Subcutaneous abdominal adipose tissue (tissue), 5 donors: ENCODE data around the gene NR6A1.
"Not testable (repeated sequence)": the region's sequence is repeated elsewhere in the genome, so short reads cannot be mapped to it uniquely, and the experiment has no call there.

ENCODE experiments used
- H3K27ac ChIP-seq: one replicate; pipeline ENCODE4 v1.7.0; 2013; ENCODE audit warnings: low read depth, mild to moderate bottlenecking, inconsistent platforms, low read length, moderate library complexity
- H3K27me3 ChIP-seq, 5 donors: one replicate each; pipeline ENCODE4 v1.7.0; 2013; ENCODE audit warnings: low read length in 5 of 5, inconsistent platforms in 1 of 5; ENCODE audit not compliant: control insufficient read depth in 5 of 5, insufficient read depth in 4 of 5
- H3K36me3 ChIP-seq, 5 donors: one replicate each; pipeline ENCODE4 v1.7.0; 2013; ENCODE audit warnings: low read length in 5 of 5; ENCODE audit not compliant: control insufficient read depth in 5 of 5, insufficient read depth in 5 of 5
- H3K4me1 ChIP-seq, 5 donors: one replicate each; pipeline ENCODE4 v1.7.0; 2013; ENCODE audit warnings: low read length in 5 of 5, mild to moderate bottlenecking in 3 of 5, moderate library complexity in 1 of 5; ENCODE audit not compliant: control insufficient read depth in 5 of 5, insufficient read depth in 5 of 5
- H3K4me3 ChIP-seq, 5 donors: one replicate each; pipeline ENCODE4 v1.7.0; 2013; ENCODE audit warnings: low read length in 5 of 5, low read depth in 1 of 5
- H3K9ac ChIP-seq, 5 donors: one replicate each; pipeline ENCODE4 v1.7.0; 2013; ENCODE audit warnings: low read length in 5 of 5, mild to moderate bottlenecking in 4 of 5, moderate library complexity in 3 of 5
- H3K9me3 ChIP-seq, 5 donors: one replicate each; pipeline ENCODE4 v1.7.0; 2013; ENCODE audit warnings: low read length in 5 of 5; ENCODE audit not compliant: control insufficient read depth in 5 of 5
- donor health status: healthy.
- donor health status: healthy.
- donor health status: healthy.
- donor health status: healthy.
- donor health status: healthy.

NR6A1 gene

DNA sequence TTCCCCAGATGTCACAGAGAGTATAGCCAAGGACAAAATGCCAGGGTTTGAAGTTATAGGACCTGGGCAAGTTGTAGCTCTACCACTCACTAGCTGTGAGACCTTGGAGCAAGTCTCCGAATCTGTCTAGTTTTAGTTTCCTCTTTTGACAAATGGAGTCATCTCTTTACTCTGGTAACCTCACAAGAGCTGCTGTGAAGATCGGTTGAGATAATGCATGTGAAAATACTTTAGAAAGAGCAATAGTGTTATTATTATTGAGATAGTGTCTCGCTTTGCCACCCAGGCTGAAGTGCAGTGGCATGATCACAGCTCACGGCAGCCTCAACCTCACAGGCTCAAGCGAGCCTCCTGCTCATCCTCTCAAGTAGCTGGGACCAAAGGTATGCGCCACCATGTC lies 146.0 kb downstream of the NR6A1 start:
- Histone ChIP-seq H3K4me1 (peaks cover 0 to 4% (median 0%) of the 10 kb centered on the region in 5 donors), H3K9me3 (no peaks in the 10 kb centered on the region), H3K9ac (no peak overlapping the region), H3K27me3 (no peaks in the 10 kb centered on the region), H3K27ac (no peak overlapping the region), H3K4me3 (no peak overlapping the region), H3K36me3 (no peaks in the 10 kb centered on the region)

- H3K4me1 ChIP-seq: peaks cover 0 to 4% (median 0%) of the 10 kb centered on the region in 5 donors
- H3K36me3 ChIP-seq: no peaks in the 10 kb centered on the region
- no peak overlapping the region for H3K27ac ChIP-seq
- H3K4me3 ChIP-seq: no peak overlapping the region
- no peak overlapping the region for H3K9ac ChIP-seq
- H3K9me3 ChIP-seq: no peaks in the 10 kb centered on the region
- no peaks in the 10 kb centered on the region for H3K27me3 ChIP-seq
Observed at GRCh38 chr9:124624735-124624992, 146.4 kb downstream of the NR6A1 start.

DNA sequence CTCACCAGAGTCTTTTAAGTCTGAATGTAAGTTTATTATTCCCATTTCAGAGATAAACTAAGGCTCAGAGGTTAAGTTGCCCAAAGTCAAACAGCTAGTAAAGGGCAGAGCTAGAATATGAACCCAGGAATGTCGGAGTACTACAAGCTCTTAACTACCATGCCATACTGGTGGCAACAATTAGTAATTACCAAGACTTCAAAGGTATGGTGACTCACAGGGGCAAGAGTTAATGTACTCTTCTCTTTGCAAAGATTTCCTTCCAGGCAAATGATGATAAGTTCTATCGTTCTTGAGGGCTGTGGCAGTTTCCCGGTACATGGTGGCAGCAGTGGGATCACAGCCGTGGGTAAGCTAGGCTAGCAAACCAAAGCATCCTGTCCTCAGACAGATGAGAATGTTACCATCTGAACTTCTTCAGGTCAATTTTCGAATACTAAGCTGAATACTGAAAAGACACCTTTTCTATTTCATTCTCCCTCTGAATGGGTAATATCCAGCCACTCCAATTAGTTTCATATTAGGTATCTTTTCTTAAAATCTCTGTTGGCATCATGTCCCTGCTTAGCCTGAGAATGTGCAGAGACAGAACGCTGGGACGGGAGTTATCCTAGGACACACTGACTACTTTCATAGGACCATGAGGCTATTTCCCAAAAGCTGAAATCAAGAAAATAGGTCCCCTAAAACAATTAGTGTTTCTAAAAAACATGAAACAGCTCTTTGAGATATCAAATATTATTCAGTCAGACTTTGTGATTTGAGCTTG lies 147.0 kb downstream of the NR6A1 start:
- Histone ChIP-seq H3K9me3 (no peaks in the 10 kb centered on the region), H3K4me1 (peaks cover 0 to 4% (median 0%) of the 10 kb centered on the region in 5 donors), H3K27me3 (no peaks in the 10 kb centered on the region), H3K9ac (no peak overlapping the region), H3K27ac (no peak overlapping the region), H3K36me3 (no peaks in the 10 kb centered on the region), H3K4me3 (no peak overlapping the region)

DNA sequence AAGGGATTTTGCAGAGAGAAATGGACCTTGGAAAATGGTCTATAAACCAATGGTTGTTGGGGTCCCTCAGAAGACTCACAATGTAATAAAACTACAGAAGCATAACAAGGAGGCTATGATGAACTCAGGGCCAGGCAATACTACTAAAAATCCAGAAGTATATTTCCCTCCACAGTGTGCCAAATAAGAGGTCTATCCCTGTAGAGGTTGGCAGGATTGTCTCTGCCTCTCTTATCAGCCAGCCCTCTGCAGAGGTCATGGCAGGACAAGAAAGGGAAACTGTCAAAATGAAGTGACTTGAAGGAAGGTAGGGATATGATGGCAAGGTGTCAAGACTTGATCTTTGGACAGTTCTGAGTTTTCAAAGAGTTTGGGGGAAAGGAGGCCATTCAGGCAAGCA lies 148.2 kb downstream of the NR6A1 start:
- Histone ChIP-seq H3K9me3 (no peaks in the 10 kb centered on the region), H3K4me1 (peaks cover 0 to 4% (median 0%) of the 10 kb centered on the region in 5 donors), H3K36me3 (no peaks in the 10 kb centered on the region), H3K27ac (no peak overlapping the region), H3K9ac (no peak overlapping the region), H3K4me3 (no peak overlapping the region), H3K27me3 (no peaks in the 10 kb centered on the region)

DNA sequence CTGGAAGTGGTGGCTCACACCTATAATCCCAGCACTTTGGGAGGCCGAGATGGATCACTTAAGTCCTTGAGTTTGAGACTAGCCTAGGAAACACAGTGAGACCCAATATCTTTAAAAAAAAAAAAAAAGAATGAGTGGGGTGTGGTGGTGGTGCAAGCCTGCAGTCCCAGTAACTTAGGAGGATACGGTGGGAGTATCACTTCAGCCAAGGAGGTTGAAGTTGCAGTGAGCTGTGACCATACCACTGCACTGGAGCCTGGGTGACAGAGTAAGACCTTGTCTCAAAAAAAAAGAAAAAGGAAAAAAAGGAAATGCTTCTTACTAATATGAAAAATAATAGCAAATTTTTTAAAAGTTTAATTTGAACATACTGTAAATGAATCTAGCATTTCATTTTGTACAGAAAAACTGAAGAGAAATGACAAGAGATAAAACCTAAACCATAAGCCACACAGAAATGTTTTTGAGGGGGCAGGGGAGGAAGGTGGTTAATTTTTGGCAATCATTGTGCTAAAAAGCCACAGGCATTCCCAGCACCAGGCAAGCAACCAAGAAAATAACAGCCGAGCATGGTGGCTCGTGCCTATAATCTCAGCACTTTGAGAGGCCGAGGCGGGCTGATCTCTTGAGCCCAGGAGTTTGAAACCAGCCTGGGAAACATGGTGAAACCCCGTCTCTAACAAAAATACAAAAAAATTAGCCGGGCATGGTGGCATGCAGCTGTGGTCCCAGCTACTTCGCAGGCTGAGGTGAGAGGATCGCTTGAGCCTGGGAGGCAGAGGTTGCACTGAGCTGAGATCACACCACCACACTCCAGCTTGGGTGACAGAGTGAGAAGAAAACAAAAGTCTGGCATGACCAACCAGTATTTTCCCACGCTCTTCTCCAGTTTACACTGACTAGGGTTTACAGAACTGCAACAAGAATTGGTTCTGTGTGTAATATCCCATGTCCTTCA lies 149.5 kb downstream of the NR6A1 start:
- Histone ChIP-seq H3K4me1 (peaks cover 0 to 4% (median 0%) of the 10 kb centered on the region in 5 donors), H3K9ac (peak overlapping the region in 1 of 5 donors; percentile 6), H3K9me3 (no peaks in the 10 kb centered on the region), H3K36me3 (no peaks in the 10 kb centered on the region), H3K4me3 (no peak overlapping the region), H3K27me3 (no peaks in the 10 kb centered on the region), H3K27ac (no peak overlapping the region)

GRCh38 chr9:124618476-124618875 lies 152.6 kb downstream of the NR6A1 start:
- no peaks in the 10 kb centered on the region for H3K9me3 ChIP-seq
- H3K9ac ChIP-seq: no peak overlapping the region
- peaks cover 0 to 5% (median 0%) of the 10 kb centered on the region in 5 donors for H3K4me1 ChIP-seq
- no peak overlapping the region for H3K27ac ChIP-seq
- no peaks in the 10 kb centered on the region for H3K27me3 ChIP-seq
- H3K36me3 ChIP-seq: no peaks in the 10 kb centered on the region
- no peak overlapping the region for H3K4me3 ChIP-seq

- H3K36me3 ChIP-seq: no peaks in the 10 kb centered on the region
- H3K27me3 ChIP-seq: no peaks in the 10 kb centered on the region
- H3K4me3 ChIP-seq: no peak overlapping the region
- no peaks in the 10 kb centered on the region for H3K9me3 ChIP-seq
- H3K4me1 ChIP-seq: peaks cover 0 to 5% (median 0%) of the 10 kb centered on the region in 5 donors
- no peak overlapping the region for H3K27ac ChIP-seq
- H3K9ac ChIP-seq: no peak overlapping the region
Observed at GRCh38 chr9:124617477-124618141, 153.5 kb downstream of the NR6A1 start.

DNA sequence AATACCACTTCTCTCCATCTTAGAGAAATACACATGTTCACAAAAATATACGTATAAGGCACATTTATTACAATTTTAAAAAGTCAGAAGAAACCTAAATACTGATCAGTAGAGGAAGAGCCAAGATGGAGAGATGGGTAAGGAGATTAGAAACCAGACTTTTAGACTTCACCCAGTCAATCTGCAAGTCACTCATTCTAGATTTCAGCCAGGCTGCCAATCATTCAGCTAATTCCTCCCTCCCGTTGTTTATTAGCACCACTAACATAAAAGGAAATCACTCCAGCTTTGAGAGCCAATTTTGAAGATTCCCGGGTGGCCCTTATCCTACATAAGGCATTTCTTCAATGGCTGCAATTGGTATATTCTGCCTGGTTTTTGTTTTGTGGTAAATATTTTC lies 154.2 kb downstream of the NR6A1 start:
- Histone ChIP-seq H3K9ac (no peak overlapping the region), H3K4me1 (peaks cover 0 to 5% (median 0%) of the 10 kb centered on the region in 5 donors), H3K36me3 (no peaks in the 10 kb centered on the region), H3K4me3 (no peak overlapping the region), H3K27me3 (no peaks in the 10 kb centered on the region), H3K27ac (no peak overlapping the region), H3K9me3 (no peaks in the 10 kb centered on the region)

- H3K4me1 ChIP-seq, H3K36me3 ChIP-seq, H3K9me3 ChIP-seq, H3K4me3 ChIP-seq, H3K27ac ChIP-seq, H3K9ac ChIP-seq, H3K27me3 ChIP-seq: not testable (repeated sequence)
Observed at GRCh38 chr9:124615840-124616239, 155.3 kb downstream of the NR6A1 start.
